Thoracic aorta (tissue), 2 donors: Measurements from ENCODE around the gene MYADML2. TPM values are rescaled to one million over a fixed set of nuclear protein-coding genes. Genes with fewer than 3 reads are reported as not detected.

Source experiments
- ATAC-seq: fragments of 150-250 bp; one replicate; pipeline ENCODE4 v1.8.0; 2017; ENCODE audit warnings: low read depth; ENCODE audit not compliant: insufficient number of reproducible peaks, low FRiP score
- DNase-seq: peaks from one replicate; pipeline ENCODE4 v3.0.0-alpha.2; 2020; ENCODE audit warnings: low spot score
- H3K27ac ChIP-seq, 2 donors: fragments of 200-600 bp; sonication (generic); 1 replicate in 1 of 2; 2 replicates in 1 of 2; pipeline ENCODE4 v1.5.1; 2016; ENCODE audit warnings: mild to moderate bottlenecking in 2 of 2, moderate library complexity in 2 of 2
- H3K27me3 ChIP-seq: fragments of 200-600 bp; sonication (generic); replicated peaks from 2 replicates; pipeline ENCODE4 v1.6.0; 2016; ENCODE audit warnings: mild to moderate bottlenecking; ENCODE audit not compliant: insufficient read depth
- H3K36me3 ChIP-seq: fragments of 200-600 bp; sonication (generic); one replicate; pipeline ENCODE4 v1.5.1; 2016
- H3K4me1 ChIP-seq, 2 donors: fragments of 200-600 bp; sonication (generic); 1 replicate in 1 of 2; 2 replicates in 1 of 2; pipeline versions ENCODE4 v1.5.1 to v1.6.0; 2016; ENCODE audit warnings: low read depth in 2 of 2, mild to moderate bottlenecking in 1 of 2; ENCODE audit not compliant: control insufficient read depth in 1 of 2
- H3K4me3 ChIP-seq: fragments of 200-600 bp; sonication (generic); 2 replicates; pipeline ENCODE4 v1.5.1; 2016; ENCODE audit warnings: mild to moderate bottlenecking
- H3K9me3 ChIP-seq: fragments of 200-600 bp; sonication (generic); 2 replicates; pipeline ENCODE4 v1.5.1; 2016
- total RNA-seq, 2 donors: library from RNA; depleted of rRNA; stranded (reverse); fragments of >200 nt; gene quantifications; one replicate each; pipeline versions ENCODE4 v1.1.0 to v1.2.3, GENCODE V29; 2016
- TF ChIP-seq, protein P1 (sequence below): fragments of 200-600 bp; sonication (generic); IDR thresholded peaks from one replicate; pipeline ENCODE4 v1.5.1; 2019; ENCODE audit warnings: antibody characterized with exemption

MYADML2 gene
- total RNA-seq, 2 donors from 2014 or later = not detected

DNA sequence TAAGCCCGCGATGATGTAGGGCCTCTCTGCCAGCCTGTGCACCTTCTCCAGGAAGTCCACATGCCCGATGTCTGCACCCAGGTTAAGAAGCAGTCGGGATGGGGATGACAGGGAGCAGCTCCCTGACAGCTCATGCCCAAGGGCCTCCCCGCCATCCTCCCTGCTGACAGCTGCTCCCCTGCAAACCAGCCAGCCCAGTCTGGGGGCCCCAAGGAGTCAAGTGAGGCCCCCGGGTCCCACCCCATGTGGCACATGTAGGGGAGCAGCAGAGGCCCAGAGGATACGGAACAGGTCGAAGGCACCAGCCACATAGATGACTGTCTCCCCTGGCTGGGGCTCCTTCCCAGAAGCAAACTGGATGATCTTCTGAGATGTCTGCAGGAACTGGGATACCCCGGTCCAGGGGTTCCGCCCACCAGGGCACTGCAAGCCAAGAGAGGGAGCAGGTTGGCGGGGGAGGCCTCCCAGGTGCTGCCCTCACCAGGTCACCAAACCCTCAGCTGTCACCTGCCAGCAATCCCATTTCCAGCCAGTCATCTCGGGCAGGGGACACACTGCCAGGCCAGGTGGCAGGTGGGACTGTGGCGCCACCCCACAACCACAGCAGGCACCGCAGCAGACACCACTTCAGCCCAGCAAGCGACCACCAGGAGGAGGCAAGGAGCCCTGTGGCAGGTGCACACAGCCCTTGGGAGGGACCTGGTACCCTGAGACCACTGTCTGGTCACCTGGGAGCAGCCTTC lies 40.4 kb downstream of the MYADML2 start:
- ATAC-seq (no peak), DNase-seq (no peak)
- no peak overlapping the region for H3K27ac ChIP-seq
- H3K9me3 ChIP-seq = no peaks in the 10 kb centered on the region
- no peaks in the 10 kb centered on the region for H3K27me3 ChIP-seq
- TF ChIP-seq, protein P1, sequence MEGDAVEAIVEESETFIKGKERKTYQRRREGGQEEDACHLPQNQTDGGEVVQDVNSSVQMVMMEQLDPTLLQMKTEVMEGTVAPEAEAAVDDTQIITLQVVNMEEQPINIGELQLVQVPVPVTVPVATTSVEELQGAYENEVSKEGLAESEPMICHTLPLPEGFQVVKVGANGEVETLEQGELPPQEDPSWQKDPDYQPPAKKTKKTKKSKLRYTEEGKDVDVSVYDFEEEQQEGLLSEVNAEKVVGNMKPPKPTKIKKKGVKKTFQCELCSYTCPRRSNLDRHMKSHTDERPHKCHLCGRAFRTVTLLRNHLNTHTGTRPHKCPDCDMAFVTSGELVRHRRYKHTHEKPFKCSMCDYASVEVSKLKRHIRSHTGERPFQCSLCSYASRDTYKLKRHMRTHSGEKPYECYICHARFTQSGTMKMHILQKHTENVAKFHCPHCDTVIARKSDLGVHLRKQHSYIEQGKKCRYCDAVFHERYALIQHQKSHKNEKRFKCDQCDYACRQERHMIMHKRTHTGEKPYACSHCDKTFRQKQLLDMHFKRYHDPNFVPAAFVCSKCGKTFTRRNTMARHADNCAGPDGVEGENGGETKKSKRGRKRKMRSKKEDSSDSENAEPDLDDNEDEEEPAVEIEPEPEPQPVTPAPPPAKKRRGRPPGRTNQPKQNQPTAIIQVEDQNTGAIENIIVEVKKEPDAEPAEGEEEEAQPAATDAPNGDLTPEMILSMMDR = no peak
- H3K4me1 ChIP-seq = peaks cover 13 to 20% of the 10 kb centered on the region in 2 donors
- H3K4me3 ChIP-seq = no peak overlapping the region
- no peaks in the 10 kb centered on the region for H3K36me3 ChIP-seq

- ATAC-seq (no peak), DNase-seq (no peak)
- Histone ChIP-seq H3K4me3 (no peak overlapping the region), H3K27me3 (no peaks in the 10 kb centered on the region), H3K36me3 (no peaks in the 10 kb centered on the region), H3K27ac (no peak overlapping the region), H3K4me1 (peaks cover 15 to 23% of the 10 kb centered on the region in 2 donors), H3K9me3 (no peaks in the 10 kb centered on the region)
- TF ChIP-seq, protein P1 = no peak
These were observed 41.0 kb downstream of the MYADML2 start for GRCh38 chr17:81905993-81906392.

GRCh38 chr17:81905424-81905875 lies 41.6 kb downstream of the MYADML2 start:
- no peak overlapping the region for H3K4me3 ChIP-seq
- peaks cover 14 to 19% of the 10 kb centered on the region in 2 donors for H3K4me1 ChIP-seq
- ATAC-seq = no peak
- TF ChIP-seq, protein P1 = no peak
- H3K27ac ChIP-seq = no peak overlapping the region
- no peak for DNase-seq
- peaks cover under 1% of the 10 kb centered on the region for H3K36me3 ChIP-seq
- no peaks in the 10 kb centered on the region for H3K9me3 ChIP-seq
- no peaks in the 10 kb centered on the region for H3K27me3 ChIP-seq

- peaks cover 7% of the 10 kb centered on the region for H3K36me3 ChIP-seq
- no peak overlapping the region for H3K27ac ChIP-seq
- H3K9me3 ChIP-seq = no peaks in the 10 kb centered on the region
- no peak for ATAC-seq
- no peaks in the 10 kb centered on the region for H3K27me3 ChIP-seq
- H3K4me1 ChIP-seq = peaks cover 9 to 13% of the 10 kb centered on the region in 2 donors
- TF ChIP-seq, protein P1 = no peak
- no peak for DNase-seq
- no peak overlapping the region for H3K4me3 ChIP-seq
These were observed 42.2 kb downstream of the MYADML2 start for GRCh38 chr17:81904600-81905423.
